NOMO-1 treated with dmso at 0.1 percent for 144 hours (cell line): ENCODE measurements around the gene GPANK1.

Source experiments
- DNase-seq: peaks from one replicate; lab custom pipeline; 2025; ENCODE audit not compliant: unreplicated experiment; lab: John Stamatoyannopoulos, UW

GPANK1 gene

DNA sequence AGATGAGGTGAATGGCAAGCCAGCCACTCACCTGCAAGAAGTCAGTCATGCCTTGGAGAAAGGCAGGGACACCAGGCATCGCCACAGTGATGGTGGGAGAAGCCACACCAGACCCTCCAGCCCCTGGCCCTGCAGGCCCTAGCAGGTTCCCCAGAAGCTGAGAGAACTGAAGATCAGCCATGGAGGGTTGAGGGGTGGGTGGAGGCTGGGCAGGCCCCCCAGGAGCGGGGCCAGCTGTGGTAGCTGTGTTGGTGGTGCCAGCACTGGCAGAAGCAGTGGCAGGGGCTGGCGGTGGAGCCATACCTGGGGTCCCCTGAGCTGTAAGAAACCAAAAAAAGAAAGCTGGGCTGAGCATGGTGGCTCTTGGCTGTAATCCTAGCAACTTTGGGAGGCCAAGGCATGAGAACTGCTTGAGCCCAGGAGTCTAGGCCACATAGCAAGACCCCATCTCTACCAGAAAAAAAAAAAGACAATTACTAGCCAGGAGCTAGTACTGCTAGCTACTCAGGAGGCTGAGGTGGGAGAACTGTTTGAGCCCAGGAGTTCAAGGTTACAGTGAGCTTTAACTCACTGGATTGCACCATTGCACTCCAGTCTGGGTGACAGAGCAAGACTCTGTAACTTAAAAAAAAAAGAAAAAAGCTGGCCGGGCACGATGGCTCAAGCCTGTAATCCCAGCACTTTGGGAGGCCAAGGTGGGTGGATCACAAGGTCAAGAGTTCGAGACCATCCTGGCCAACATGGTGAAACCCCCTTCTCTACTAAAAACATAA is 21.8 kb downstream of the GPANK1 start:
- DNase-seq: no peak

DNA sequence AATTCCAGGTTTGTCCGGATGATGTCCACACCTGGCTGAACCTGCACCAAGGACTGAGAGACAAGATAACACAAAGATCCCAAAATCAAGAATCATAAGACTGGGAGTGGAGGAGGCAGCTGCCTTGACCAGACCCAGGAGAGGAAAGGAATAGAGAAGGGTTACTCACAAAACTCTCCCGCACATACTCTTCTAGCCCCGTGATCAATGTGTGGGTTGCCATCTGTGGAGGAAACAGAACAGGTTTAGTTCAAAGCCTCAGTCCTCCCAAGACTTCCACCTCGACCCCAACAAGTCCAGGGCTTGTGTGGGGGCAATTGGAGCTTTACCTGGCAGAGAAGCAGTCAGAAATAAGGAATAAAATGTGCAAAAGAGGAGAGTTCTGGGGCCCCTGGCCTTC is 23.4 kb downstream of the GPANK1 start:
- DNase-seq: no peak

DNA sequence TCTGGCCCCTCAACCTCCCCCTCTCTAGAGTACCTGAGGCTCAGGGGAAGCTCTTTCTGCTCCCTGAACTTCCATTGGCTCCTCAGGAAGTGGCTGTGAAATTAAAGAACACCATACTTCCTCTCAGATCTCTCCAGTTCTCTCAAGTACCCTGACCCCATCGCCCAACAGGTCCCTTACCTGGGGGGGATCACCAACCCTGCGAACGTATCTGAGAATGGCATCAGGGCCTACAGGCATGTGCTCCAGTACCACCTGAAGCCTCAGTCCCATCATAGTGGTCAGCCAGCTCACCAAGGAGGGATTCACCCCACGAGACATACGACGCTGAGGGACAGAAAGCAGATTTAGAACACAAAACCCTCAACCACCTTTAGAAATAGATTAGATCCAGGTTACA is 24.2 kb downstream of the GPANK1 start:
- DNase-seq: no peak

DNA sequence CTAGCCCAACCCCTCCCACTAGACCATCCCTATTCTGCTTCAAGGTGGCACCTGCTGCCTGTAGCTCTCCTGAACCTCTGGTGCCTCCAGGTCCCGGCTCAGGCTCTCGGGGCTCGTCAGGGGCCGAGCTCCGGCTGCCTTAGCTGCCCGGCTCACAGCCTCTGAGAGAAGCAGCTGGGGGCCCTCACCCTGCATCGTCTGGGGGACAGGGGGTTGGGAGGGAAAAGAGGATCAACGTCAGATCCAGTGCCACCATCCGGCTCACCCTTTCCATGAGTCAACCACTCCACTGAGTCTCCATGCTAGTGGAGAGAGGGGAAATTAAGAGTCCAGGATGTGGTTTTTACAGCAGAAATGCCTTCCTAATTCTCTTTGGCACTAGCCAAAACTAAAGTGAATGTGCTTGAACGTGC is 25.3 kb downstream of the GPANK1 start:
- no peak for DNase-seq

DNA sequence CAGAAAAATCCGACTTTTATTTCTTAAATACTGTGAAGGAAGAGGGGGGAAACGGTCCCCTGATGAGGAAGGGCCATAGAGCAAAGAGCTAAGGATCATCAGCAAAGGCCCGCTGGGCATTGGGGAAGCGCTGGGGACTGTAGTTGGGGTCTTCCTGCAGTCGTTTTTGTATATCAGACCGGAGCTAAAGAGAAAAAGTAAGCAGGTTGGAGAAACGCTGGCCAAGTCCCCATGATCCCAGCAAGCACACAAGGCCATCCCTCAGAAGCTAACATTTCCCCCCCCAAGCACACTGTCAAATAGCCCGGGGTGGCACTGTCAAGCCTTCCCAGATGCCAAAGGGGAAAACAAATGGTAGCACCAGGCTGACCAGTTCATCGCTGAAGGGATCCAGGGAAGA is 25.8 kb downstream of the GPANK1 start:
- DNase-seq: no peak

DNA sequence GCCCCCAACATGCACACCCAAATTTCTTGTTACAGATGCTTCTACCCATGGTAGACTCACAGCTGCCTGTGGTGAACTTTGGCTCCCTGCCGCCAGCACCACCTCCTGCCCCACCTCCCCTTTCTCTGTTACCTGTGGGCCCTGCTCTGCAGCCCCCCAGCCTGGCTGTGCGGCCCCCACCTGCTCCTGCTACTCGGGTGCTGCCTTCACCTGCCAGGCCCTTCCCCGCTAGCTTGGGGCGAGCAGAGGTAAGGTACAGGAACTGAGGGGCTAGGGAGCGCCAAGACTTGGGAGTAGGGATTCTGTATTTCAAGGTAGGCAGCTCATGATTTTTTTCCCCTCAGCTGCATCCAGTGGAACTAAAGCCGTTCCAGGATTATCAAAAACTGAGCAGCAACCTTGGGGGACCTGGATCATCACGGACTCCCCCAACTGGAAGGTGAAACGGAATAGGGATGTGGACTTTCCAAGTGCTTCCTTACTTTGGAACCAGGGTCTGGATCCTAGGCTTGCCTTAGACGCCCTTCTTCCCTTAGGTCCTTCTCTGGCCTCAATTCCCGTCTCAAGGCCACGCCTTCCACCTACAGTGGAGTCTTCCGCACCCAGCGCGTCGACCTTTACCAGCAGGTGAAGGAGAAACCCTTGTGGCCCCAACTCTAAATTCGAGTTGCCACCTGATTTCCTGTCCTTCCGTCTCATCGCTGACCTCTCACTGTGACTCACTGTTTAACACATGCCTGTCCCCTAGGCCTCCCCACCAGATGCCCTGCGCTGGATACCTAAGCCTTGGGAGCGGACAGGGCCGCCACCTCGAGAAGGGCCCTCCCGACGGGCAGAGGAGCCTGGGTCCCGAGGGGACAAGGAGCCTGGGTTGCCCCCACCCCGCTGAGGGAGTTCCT is 27.9 kb downstream of the GPANK1 start:
- DNase-seq: no peak

DNA sequence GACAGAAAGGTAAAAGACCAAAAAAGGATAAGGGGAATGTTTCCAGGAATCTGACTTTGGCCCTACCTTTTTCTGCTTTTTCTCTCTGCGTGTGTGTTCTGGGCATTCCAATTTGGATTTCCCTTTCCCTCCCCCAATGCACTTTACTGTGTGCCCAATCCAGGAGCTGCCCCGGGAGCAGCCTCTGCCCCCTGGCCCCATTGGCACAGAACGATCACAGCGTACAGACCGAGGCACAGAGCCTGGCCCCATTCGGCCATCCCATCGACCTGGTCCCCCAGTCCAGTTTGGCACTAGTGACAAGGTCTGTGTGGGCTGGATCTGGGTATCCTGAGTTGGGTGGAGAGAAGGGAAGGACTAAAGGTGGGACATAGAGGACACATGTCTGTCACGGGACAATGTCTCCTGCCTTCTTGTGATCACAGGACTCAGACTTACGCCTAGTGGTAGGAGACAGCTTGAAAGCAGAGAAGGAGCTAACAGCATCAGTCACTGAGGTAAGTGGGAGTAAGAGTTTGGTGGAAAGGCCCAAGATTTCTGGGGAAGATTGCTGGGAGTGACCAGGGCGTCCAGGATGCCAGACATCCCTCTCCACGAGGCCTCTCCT is 29.7 kb downstream of the GPANK1 start:
- DNase-seq: no peak

DNA sequence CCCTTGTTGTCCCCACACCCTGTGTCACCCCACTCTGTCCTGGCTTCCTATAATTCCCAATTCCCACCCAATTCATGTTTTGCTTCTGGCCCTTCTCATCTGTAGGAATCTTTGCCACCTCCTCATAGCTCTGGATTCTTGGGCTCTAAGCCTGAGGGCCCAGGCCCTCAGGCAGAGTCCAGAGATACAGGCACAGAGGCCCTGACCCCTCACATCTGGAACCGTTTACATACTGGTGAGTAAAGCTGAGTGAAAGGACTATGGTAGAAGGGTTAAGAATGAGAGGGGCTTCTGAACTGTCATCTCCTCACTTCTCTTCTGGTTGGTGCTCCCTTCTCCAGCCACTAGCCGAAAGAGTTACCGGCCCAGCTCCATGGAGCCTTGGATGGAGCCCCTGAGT is 30.7 kb downstream of the GPANK1 start:
- no peak for DNase-seq

DNA sequence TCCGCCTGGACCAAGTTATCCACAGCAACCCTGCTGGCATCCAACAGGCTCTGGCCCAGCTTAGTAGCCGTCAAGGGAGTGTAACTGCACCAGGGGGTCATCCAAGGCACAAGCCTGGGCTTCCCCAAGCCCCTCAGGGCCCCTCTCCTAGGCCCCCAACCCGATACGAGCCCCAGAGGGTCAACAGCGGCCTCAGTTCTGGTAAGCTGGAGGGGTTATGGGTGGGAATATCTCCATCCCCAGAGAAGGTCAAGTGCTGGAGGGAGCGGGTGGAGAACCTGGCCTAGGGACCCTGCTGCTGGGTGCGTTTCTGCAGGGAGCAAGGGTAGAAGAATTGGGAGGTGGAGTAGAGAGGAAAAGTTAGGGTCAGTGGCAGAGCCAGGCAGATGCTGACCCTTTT is 31.4 kb downstream of the GPANK1 start:
- DNase-seq: no peak

DNA sequence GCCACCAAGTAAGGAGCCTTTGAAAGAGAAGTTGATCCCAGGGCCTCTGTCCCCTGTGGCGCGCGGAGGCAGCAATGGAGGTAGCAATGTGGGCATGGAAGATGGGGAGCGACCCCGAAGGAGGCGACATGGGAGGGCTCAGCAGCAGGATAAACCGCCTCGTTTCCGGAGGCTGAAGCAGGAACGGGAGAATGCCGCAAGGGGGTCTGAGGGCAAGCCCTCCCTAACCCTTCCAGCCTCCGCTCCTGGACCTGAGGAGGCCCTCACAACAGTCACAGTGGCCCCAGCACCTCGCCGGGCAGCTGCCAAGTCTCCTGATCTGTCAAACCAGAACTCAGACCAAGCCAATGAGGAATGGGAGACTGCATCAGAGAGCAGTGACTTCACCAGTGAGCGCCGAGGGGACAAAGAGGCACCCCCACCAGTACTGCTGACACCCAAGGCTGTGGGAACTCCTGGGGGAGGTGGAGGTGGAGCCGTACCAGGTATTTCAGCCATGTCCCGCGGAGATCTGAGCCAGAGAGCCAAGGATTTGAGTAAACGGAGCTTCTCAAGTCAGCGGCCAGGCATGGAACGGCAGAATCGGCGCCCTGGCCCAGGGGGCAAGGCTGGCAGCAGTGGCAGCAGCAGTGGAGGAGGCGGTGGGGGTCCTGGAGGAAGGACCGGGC is 32.4 kb downstream of the GPANK1 start:
- DNase-seq: no peak

DNA sequence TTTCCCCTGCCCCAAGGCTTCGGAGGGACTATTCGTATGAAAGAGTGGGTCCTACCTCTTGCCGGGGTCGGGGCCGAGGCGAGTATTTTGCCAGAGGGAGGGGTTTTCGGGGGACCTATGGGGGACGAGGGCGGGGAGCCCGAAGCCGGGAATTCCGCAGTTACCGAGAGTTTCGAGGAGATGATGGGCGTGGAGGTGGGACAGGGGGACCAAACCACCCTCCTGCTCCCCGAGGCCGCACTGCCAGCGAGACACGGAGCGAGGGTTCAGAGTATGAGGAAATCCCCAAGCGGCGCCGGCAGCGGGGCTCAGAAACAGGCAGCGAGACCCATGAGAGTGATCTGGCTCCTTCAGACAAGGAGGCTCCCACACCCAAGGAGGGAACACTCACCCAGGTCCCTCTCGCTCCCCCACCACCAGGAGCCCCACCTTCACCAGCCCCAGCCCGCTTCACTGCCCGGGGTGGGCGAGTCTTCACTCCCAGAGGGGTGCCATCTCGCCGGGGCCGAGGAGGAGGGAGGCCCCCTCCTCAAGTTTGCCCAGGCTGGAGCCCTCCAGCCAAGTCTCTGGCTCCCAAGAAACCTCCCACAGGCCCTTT is 33.0 kb downstream of the GPANK1 start:
- DNase-seq: no peak

DNA sequence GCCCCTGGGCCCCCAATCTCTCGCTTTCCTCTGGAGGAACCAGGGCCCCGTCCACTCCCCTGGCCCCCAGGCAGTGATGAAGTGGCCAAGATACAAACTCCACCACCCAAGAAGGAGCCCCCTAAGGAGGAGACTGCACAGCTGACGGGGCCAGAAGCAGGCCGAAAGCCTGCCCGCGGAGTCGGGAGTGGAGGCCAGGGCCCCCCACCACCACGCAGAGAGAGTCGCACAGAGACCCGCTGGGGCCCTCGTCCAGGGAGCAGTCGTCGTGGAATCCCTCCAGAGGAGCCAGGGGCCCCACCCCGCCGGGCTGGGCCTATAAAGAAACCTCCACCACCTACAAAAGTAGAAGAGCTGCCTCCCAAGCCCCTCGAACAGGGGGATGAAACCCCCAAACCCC is 33.6 kb downstream of the GPANK1 start:
- no peak for DNase-seq

DNA sequence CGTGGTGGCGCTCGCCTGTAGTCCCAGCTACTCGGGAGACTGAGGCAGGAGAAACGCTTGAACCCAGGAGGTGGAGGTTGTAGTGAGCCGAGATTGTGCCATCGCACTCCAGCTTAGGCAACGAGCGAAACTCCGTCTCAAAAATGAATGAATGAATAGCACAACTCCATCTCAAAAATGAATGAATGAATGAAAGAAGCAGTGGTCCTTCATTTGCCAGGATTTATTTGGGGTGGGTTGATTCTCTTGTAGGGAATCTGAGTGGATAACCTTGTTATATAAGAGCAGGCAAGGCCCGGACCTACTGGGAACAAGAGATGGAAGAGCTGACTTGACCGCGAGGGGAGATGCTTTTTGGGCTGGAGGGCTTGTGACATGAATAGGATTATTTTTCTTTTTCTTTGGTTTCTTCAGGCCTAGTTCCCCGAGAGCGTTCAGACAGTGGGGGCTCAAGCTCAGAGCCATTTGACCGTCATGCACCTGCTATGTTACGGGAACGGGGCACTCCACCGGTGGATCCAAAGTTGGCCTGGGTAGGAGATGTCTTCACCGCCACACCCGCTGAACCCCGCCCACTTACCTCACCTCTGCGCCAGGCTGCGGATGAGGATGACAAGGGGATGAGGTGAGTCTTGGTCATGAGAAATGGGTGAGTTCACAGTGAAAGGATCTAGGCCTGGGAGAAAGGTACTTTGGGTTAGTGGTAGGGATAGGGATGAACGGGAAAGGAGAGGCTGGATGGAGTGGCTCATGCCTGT is 34.4 kb downstream of the GPANK1 start:
- no peak for DNase-seq

DNA sequence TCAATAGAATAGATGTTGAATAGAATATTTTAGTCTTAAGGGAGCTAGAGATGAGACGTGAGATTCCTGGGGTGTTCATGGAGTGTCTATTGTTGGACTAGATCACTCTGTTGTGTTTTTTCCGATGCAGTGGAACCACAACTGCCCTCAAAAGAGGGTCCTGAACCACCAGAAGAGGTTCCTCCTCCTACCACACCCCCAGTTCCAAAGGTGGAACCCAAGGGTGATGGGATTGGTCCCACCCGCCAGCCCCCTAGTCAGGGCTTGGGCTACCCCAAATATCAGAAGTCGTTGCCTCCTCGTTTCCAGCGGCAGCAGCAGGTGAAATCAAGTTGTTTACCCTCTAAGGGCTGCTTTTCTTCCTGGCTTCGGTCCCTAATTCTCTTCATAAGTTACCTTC is 35.8 kb downstream of the GPANK1 start:
- DNase-seq: no peak

DNA sequence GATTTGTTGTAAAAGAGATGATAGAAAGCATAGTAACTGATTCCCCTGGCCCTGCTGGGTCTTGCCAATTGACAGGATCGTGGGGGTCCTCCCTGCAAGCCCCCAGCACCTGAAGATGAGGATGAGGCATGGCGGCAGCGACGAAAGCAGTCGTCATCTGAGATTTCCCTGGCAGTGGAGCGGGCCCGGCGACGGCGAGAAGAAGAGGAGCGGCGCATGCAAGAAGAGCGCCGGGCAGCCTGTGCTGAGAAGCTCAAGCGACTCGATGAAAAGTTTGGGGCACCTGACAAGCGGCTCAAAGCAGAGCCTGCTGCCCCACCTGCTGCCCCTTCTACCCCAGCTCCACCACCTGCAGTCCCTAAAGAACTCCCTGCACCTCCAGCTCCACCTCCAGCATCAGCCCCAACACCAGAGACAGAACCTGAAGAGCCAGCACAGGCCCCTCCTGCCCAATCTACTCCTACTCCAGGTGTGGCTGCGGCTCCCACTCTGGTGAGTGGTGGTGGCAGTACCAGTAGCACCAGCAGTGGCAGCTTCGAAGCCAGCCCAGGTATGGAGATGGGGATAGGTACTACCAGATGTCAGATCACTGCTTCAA is 37.0 kb downstream of the GPANK1 start:
- no peak for DNase-seq

DNA sequence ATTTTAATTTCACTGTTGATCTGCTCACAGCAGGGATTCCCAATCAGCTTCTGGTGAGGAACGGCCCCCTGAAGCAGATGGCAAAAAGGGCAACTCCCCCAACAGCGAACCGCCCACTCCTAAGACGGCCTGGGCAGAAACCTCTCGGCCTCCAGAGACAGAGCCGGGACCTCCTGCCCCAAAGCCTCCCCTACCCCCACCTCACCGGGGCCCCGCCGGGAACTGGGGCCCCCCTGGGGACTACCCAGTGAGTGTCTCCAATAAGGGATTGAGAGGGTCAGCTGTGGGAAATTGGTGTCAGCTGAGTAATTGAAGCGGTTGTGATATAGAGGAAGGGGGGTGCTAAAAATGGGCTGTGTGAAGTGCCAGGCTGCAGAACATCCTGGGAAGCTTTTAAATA is 37.8 kb downstream of the GPANK1 start:
- no peak for DNase-seq

DNA sequence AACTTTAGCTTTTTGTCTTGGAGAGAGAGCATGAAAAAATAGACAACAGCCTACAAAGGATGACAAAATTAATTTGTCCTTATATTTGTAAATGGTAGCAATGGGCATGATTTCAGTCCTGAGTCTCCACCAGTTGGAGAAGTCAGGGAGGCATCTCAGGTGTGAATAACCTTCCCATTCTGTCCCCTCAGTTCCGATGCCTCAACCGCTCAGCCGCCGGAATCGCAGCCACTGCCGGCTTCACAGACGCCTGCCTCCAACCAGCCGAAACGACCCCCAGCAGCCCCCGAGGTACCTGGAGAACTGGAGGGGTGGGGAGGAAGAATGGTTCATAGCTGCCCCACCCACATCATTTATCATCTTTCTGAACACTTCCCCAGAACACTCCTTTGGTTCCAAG is 40.7 kb downstream of the GPANK1 start:
- no peak for DNase-seq

DNA sequence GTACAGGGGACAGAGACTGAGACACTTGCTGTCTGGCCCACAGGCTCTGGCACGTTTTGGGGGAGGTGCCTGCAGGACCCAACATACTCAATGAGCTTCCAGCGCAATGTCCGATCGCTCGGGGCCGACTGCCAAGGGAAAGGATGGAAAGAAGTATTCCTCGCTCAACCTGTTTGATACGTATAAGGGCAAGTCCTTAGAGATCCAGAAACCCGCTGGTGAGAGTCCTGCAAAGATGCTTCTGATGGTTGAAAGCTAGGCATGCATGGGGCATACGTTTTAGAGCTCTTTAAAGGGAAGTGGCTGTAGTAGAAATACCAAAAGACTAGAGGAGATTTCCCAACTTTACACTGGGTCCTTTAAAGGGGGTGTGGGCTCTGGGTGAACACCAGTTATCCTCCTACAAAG is 42.1 kb downstream of the GPANK1 start:
- DNase-seq: peak; percentile 16

DNA sequence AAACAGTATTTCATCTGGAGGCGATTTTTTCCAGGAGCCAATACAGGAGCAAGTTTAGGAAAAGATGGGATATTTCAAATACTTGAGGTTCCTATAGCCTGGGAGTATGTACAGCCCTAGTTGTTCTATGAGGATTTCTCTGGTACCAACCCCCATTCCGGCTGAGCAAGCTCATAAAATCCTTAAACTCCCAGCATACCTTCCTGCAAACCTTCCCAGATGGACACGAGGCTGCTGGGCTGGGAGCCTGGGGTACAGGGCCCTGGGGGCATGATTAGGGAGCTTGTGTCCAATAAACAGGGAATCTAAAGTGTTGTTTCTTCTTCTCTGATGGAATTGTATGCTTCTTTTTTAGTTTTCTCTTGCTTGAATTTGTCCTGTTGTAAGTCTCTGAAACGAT is 42.8 kb downstream of the GPANK1 start:
- DNase-seq: no peak
